ENCODE results near the gene STRAP. TPM values are rescaled to one million over a fixed set of nuclear protein-coding genes. Genes with fewer than 3 reads are reported as not detected.

The STRAP gene
- total RNA-seq, 6 experiments from 2014 or later: 179 to 208 (median 193) TPM

DNA sequence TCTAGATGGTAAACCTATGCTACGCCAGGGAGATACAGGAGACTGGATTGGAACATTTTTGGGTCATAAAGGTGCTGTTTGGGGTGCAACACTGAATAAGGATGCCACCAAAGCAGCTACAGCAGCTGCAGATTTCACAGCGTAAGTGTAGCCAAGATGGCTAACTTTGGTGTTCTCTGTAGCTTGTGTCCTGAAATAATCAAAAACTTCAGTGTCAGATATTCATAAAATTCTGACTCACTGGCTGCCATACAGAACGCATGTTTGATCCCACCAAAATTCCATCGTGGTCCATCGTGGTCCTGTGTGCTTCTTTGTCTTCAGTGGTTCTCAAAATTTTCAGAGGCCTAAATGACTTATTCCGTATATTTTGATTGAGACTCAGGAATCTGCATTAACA lies 1.3 kb downstream of the STRAP start:
- DNase-seq: no peak
- Mint-ChIP-seq H3K4me3 (peak overlapping the region; percentile 97), H3K27me3 (ENCODE audit: insufficient read depth) (peaks cover 2% of the 10 kb centered on the region; the same call in 1 of the 2 replicates), H3K4me1 (ENCODE audit: low read depth) (peaks cover 64% of the 10 kb centered on the region), H3K9me3 (no peaks in the 10 kb centered on the region), H3K27ac (peak overlapping the region; percentile 98), H3K36me3 (ENCODE audit: low read depth) (peaks cover 56% of the 10 kb centered on the region)
- no peak for TF ChIP-seq CTCF (IDR thresholded peaks at IDR 0.05)

DNA sequence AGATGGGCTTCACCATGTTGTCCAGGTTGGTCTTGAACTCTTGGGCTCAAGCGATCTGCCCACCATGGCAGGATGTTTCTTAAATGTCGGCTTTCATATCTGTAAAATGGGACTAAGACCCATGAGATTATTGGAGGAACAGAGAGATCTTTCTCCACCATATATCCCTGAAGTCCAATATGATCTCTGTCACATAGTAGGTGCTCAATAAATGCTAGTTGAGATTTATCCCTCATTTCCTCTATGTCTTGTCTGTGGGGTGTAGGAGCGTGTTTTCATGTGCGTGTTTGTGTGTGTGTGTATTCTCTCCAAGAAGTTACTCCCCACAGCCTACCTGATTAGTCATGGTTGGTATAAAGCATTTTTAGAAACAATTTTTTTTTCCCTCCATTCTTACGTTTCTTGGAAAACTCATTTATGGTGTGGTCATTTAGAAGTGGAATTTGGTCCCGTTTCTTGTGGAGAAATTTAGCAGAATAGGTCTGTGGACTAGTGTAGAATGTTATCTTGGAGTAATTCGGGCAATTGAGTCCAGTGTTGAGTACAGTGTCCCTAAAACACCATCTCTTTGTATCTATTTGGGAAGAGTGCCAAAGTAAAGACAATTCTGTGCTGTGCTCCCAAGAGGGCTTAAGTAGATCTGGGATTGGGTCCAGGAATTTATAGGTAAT lies 4.3 kb downstream of the STRAP start:
- Mint-ChIP-seq H3K4me1 (ENCODE audit: low read depth) (peaks cover 55% of the 10 kb centered on the region), H3K27ac (peak overlapping the region; percentile 40; the same call in 1 of the 2 replicates), H3K36me3 (ENCODE audit: low read depth) (peaks cover 62% of the 10 kb centered on the region), H3K4me3 (peak overlapping the region; percentile 16; the same call in 1 of the 2 replicates), H3K9me3 (no peaks in the 10 kb centered on the region), H3K27me3 (ENCODE audit: insufficient read depth) (peaks cover 2% of the 10 kb centered on the region; the same call in 1 of the 2 replicates)
- no peak for DNase-seq
- TF ChIP-seq CTCF (IDR thresholded peaks at IDR 0.05): no peak

DNA sequence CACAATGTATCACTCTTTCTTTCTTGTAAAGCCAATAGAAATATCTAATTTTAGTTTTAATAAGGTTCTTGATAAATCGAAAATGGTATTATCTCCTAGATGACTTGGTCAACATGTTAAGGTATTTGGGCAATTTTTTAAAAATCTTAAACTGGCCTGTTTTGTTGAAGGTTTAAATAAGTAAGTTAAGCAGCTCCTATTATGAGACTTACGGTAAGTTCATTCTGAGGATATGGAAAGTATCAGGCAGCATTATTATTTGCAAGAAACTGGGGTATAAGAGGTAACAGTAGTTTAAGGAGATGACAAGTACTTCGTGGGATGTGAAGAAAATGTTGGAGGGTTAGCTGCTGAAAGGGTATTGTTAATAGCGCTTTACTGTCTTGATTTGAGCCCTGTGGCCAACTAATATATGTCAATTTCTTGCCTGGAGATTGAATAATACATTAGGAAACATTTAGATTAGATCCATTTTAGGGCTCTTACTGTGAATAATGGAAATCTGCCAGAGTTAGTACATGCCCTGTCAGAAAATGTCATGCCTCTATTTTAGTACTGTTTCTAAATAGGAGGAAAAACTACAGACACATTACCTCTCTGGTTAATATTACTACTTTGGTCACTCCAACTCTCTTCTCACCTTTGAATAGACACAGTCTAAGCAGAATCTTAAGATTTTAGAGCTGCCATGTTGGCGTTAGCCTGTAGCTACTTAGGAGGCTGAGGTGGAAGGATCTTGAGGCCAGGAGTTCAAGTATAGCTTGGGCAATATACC lies 5.0 kb downstream of the STRAP start:
- H3K27me3 Mint-ChIP-seq (ENCODE audit: insufficient read depth): peaks cover 1% of the 10 kb centered on the region; the same call in 1 of the 2 replicates
- H3K9me3 Mint-ChIP-seq: no peaks in the 10 kb centered on the region
- peak overlapping the region; percentile 40 for H3K27ac Mint-ChIP-seq
- peak overlapping the region; percentile 16; the same call in 1 of the 2 replicates for H3K4me3 Mint-ChIP-seq
- TF ChIP-seq CTCF (IDR thresholded peaks at IDR 0.05): no peak
- H3K36me3 Mint-ChIP-seq (ENCODE audit: low read depth): peaks cover 62% of the 10 kb centered on the region
- H3K4me1 Mint-ChIP-seq (ENCODE audit: low read depth): peaks cover 50% of the 10 kb centered on the region
- no peak for DNase-seq

DNA sequence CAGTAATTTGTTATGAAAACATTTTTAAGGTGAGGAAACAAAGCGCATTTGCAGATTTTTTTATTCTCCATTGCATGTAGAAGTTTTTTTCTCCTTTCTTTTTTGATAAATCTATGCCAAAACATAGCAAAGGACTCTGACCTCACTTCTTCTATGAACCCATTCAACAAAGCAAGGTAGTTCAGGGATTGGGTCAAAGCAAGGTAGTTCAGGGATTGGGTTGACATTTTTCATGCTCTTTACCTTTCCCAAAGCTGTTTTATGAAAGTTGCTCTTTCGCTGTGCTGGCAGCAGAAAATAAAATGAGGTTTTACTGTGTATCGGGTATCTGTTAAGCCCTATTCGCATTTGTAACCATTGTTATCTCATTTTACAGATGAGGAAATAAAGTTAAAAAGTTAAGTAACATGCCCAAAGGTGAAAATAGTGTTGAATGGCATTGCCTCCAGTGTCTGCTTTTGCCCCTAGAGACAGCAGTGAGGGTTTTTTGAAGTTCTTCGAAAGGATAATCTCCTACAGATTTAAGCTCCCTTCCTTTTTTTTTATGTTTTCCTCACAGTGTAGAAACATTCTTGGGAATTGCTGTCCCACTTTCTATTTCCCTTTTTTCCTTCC lies 10.6 kb downstream of the STRAP start:
- Mint-ChIP-seq H3K27ac (no peak overlapping the region), H3K36me3 (ENCODE audit: low read depth) (peaks cover 23% of the 10 kb centered on the region), H3K27me3 (ENCODE audit: insufficient read depth) (no peaks in the 10 kb centered on the region), H3K4me1 (ENCODE audit: low read depth) (peaks cover 25% of the 10 kb centered on the region), H3K9me3 (no peaks in the 10 kb centered on the region), H3K4me3 (no peak overlapping the region)
- TF ChIP-seq CTCF (IDR thresholded peaks at IDR 0.05): 0 out of 2 replicates have a peak, but pooled peaks have one; percentile 7
- no peak for DNase-seq

- Mint-ChIP-seq H3K27ac (no peak overlapping the region), H3K36me3 (ENCODE audit: low read depth) (peaks cover 19% of the 10 kb centered on the region), H3K4me3 (no peak overlapping the region), H3K27me3 (ENCODE audit: insufficient read depth) (no peaks in the 10 kb centered on the region), H3K9me3 (no peaks in the 10 kb centered on the region), H3K4me1 (ENCODE audit: low read depth) (peaks cover 25% of the 10 kb centered on the region)
- DNase-seq: no peak
- no peak for TF ChIP-seq CTCF (IDR thresholded peaks at IDR 0.05)
Observed at GRCh38 chr12:15893260-15893659, 11.1 kb downstream of the STRAP start.
